ENCODE data around the gene DHRSX. TPM values are rescaled to one million over a fixed set of nuclear protein-coding genes. Genes with fewer than 3 reads are reported as not detected.
"Not testable (repeated sequence)": the region's sequence is repeated elsewhere in the genome, so short reads cannot be mapped to it uniquely, and the experiment has no call there.

DHRSX gene
- polyA plus RNA-seq, 1 donor from 2014 or later = 27.5 TPM

- not testable (repeated sequence) for H3K27me3 Mint-ChIP-seq, H3K9me3 Mint-ChIP-seq, H3K4me1 Mint-ChIP-seq, H3K36me3 Mint-ChIP-seq, H3K4me3 Mint-ChIP-seq, H3K27ac Mint-ChIP-seq
These were observed 33.7 kb upstream of the DHRSX start for GRCh38 chrX:2534261-2535021.

GRCh38 chrX:2533424-2533823, 32.6 kb upstream of the DHRSX start:
- H3K27ac Mint-ChIP-seq = no peak overlapping the region
- no peak overlapping the region for H3K4me3 Mint-ChIP-seq
- no peaks in the 10 kb centered on the region for H3K36me3 Mint-ChIP-seq
- no peaks in the 10 kb centered on the region for H3K4me1 Mint-ChIP-seq
- H3K9me3 Mint-ChIP-seq = peaks cover 0 to 7% (median 2%) of the 10 kb centered on the region in 3 donors
- H3K27me3 Mint-ChIP-seq = peaks cover 3% of the 10 kb centered on the region

GRCh38 chrX:2526390-2526789, 25.6 kb upstream of the DHRSX start:
- peaks cover 8% of the 10 kb centered on the region for H3K27me3 Mint-ChIP-seq
- peaks cover 0 to 5% (median 4%) of the 10 kb centered on the region in 3 donors for H3K4me1 Mint-ChIP-seq
- H3K27ac Mint-ChIP-seq = peak overlapping the region in 1 of 3 donors; percentile 6
- peaks cover 3 to 6% (median 4%) of the 10 kb centered on the region in 3 donors for H3K9me3 Mint-ChIP-seq
- H3K36me3 Mint-ChIP-seq = peaks cover 2% of the 10 kb centered on the region
- H3K4me3 Mint-ChIP-seq = no peak overlapping the region

- Mint-ChIP-seq H3K9me3 (peaks cover 3 to 5% (median 4%) of the 10 kb centered on the region in 3 donors), H3K36me3 (peaks cover 3% of the 10 kb centered on the region), H3K27me3 (peaks cover 8% of the 10 kb centered on the region), H3K4me1 (peaks cover 0 to 5% (median 4%) of the 10 kb centered on the region in 3 donors), H3K27ac (peak overlapping the region in 1 of 3 donors; percentile 80), H3K4me3 (no peak overlapping the region)
These were observed 23.1 kb upstream of the DHRSX start for GRCh38 chrX:2523911-2524310.

- Mint-ChIP-seq H3K36me3 (peaks cover 3% of the 10 kb centered on the region), H3K9me3 (peaks cover 0 to 4% (median 3%) of the 10 kb centered on the region in 3 donors), H3K4me3 (no peak overlapping the region), H3K27me3 (peaks cover 6% of the 10 kb centered on the region), H3K4me1 (peaks cover 2 to 13% (median 11%) of the 10 kb centered on the region in 3 donors), H3K27ac (no peak overlapping the region)
These were observed 21.2 kb upstream of the DHRSX start for GRCh38 chrX:2521927-2522386.

- no peaks in the 10 kb centered on the region for H3K9me3 Mint-ChIP-seq
- no peak overlapping the region for H3K27ac Mint-ChIP-seq
- no peak overlapping the region for H3K4me3 Mint-ChIP-seq
- H3K36me3 Mint-ChIP-seq = peaks cover 3% of the 10 kb centered on the region
- peaks cover 2% of the 10 kb centered on the region for H3K27me3 Mint-ChIP-seq
- peaks cover 9 to 16% (median 13%) of the 10 kb centered on the region in 3 donors for H3K4me1 Mint-ChIP-seq
These were observed 20.5 kb upstream of the DHRSX start for GRCh38 chrX:2521092-2521926.

GRCh38 chrX:2520539-2520938, 19.8 kb upstream of the DHRSX start:
- Mint-ChIP-seq H3K27ac (no peak overlapping the region), H3K27me3 (peaks cover 2% of the 10 kb centered on the region), H3K9me3 (no peaks in the 10 kb centered on the region), H3K4me3 (no peak overlapping the region), H3K4me1 (peaks cover 9 to 20% (median 13%) of the 10 kb centered on the region in 3 donors), H3K36me3 (peaks cover 3% of the 10 kb centered on the region)

GRCh38 chrX:2519638-2520037, 18.9 kb upstream of the DHRSX start:
- not testable (repeated sequence) for H3K27ac Mint-ChIP-seq, H3K27me3 Mint-ChIP-seq, H3K9me3 Mint-ChIP-seq, H3K4me3 Mint-ChIP-seq, H3K36me3 Mint-ChIP-seq
- peaks cover 11 to 21% (median 14%) of the 10 kb centered on the region in 3 donors for H3K4me1 Mint-ChIP-seq

- no peaks in the 10 kb centered on the region for H3K9me3 Mint-ChIP-seq
- H3K4me1 Mint-ChIP-seq = peaks cover 18 to 28% (median 25%) of the 10 kb centered on the region in 3 donors
- peak overlapping the region; percentile 45 to 82 (median 82) for H3K27ac Mint-ChIP-seq
- peaks cover 3% of the 10 kb centered on the region for H3K36me3 Mint-ChIP-seq
- H3K27me3 Mint-ChIP-seq = no peaks in the 10 kb centered on the region
- H3K4me3 Mint-ChIP-seq = peak overlapping the region in 2 of 4 donors; percentile 29 to 79
These were observed 16.3 kb upstream of the DHRSX start for GRCh38 chrX:2517055-2517454.

GRCh38 chrX:2516623-2517022, 15.8 kb upstream of the DHRSX start:
- Mint-ChIP-seq H3K4me1 (peaks cover 18 to 28% (median 25%) of the 10 kb centered on the region in 3 donors), H3K9me3 (no peaks in the 10 kb centered on the region), H3K4me3 (peak overlapping the region in 3 of 4 donors; percentile 29 to 79 (median 77)), H3K27me3 (no peaks in the 10 kb centered on the region), H3K36me3 (peaks cover 3% of the 10 kb centered on the region), H3K27ac (peak overlapping the region; percentile 45 to 86 (median 82))

GRCh38 chrX:2514131-2514530, 13.4 kb upstream of the DHRSX start:
- Mint-ChIP-seq H3K36me3 (no peaks in the 10 kb centered on the region), H3K4me3 (peak overlapping the region in 1 of 4 donors; percentile 88), H3K9me3 (no peaks in the 10 kb centered on the region), H3K4me1 (peaks cover 21 to 30% (median 27%) of the 10 kb centered on the region in 3 donors), H3K27me3 (no peaks in the 10 kb centered on the region), H3K27ac (peak overlapping the region in 2 of 3 donors; percentile 2 to 40)

- H3K9me3 Mint-ChIP-seq = no peaks in the 10 kb centered on the region
- H3K4me3 Mint-ChIP-seq = peak overlapping the region in 2 of 4 donors; percentile 22 to 47
- H3K27me3 Mint-ChIP-seq = no peaks in the 10 kb centered on the region
- no peak overlapping the region for H3K27ac Mint-ChIP-seq
- H3K36me3 Mint-ChIP-seq = no peaks in the 10 kb centered on the region
- peaks cover 21 to 31% (median 29%) of the 10 kb centered on the region in 3 donors for H3K4me1 Mint-ChIP-seq
These were observed 12.4 kb upstream of the DHRSX start for GRCh38 chrX:2513121-2513664.

GRCh38 chrX:2512501-2512900, 11.7 kb upstream of the DHRSX start:
- Mint-ChIP-seq H3K36me3 (no peaks in the 10 kb centered on the region), H3K4me1 (peaks cover 21 to 28% (median 23%) of the 10 kb centered on the region in 3 donors), H3K4me3 (no peak overlapping the region), H3K27me3 (no peaks in the 10 kb centered on the region), H3K27ac (no peak overlapping the region), H3K9me3 (no peaks in the 10 kb centered on the region)

GRCh38 chrX:2511326-2511725, 10.6 kb upstream of the DHRSX start:
- Mint-ChIP-seq H3K9me3 (no peaks in the 10 kb centered on the region), H3K4me3 (no peak overlapping the region), H3K36me3 (no peaks in the 10 kb centered on the region), H3K27ac (no peak overlapping the region), H3K27me3 (no peaks in the 10 kb centered on the region), H3K4me1 (peaks cover 13 to 18% (median 16%) of the 10 kb centered on the region in 3 donors)

Measured in IgD-negative memory B cell (primary cell).